Smooth muscle cell (in vitro differentiated cells): ENCODE measurements around the gene CYLD. TPM values are rescaled to one million over a fixed set of nuclear protein-coding genes. Genes with fewer than 3 reads are reported as not detected.

Experiments used
- DNase-seq: peaks from one replicate; lab custom pipeline; 2025; ENCODE audit not compliant: unreplicated experiment; lab: John Stamatoyannopoulos, UW
- H2AFZ ChIP-seq: fragments of 200-600 bp; sonication (generic); 2 replicates; pipeline ENCODE4 v1.6.0; 2016; ENCODE audit warnings: antibody characterized with exemption, low read depth, mild to moderate bottlenecking
- H3F3A ChIP-seq: fragments of 200-600 bp; sonication (generic); 2 replicates; pipeline ENCODE4 v1.6.0; 2017; ENCODE audit warnings: antibody characterized with exemption, low read depth
- H3K27ac ChIP-seq: fragments of 200-600 bp; sonication (generic); 2 replicates; pipeline ENCODE4 v1.5.1; 2016; ENCODE audit warnings: low read depth, mild to moderate bottlenecking
- H3K27me3 ChIP-seq: fragments of 200-600 bp; sonication (generic); 2 replicates; pipeline ENCODE4 v1.6.1; 2016; ENCODE audit warnings: low read depth, mild to moderate bottlenecking
- H3K36me3 ChIP-seq: fragments of 200-600 bp; sonication (generic); 2 replicates; pipeline ENCODE4 v1.5.1; 2016; ENCODE audit warnings: low read depth
- H3K4me1 ChIP-seq: fragments of 200-600 bp; sonication (generic); 2 replicates; pipeline ENCODE4 v1.5.1; 2016; ENCODE audit warnings: low read depth
- H3K4me2 ChIP-seq: fragments of 200-600 bp; sonication (generic); 2 replicates; pipeline ENCODE4 v1.6.0; 2016; ENCODE audit warnings: mild to moderate bottlenecking
- H3K4me3 ChIP-seq: fragments of 200-600 bp; sonication (generic); 2 replicates; pipeline ENCODE4 v1.5.1; 2016; ENCODE audit warnings: mild to moderate bottlenecking
- H3K79me2 ChIP-seq: fragments of 200-600 bp; sonication (generic); 2 replicates; pipeline ENCODE4 v1.6.0; 2016; ENCODE audit warnings: low read depth, mild to moderate bottlenecking
- H3K9ac ChIP-seq: fragments of 200-600 bp; sonication (generic); 2 replicates; pipeline ENCODE4 v1.6.0; 2016; ENCODE audit warnings: low read depth
- H3K9me3 ChIP-seq: fragments of 200-600 bp; sonication (generic); replicated peaks from 2 replicates; pipeline ENCODE4 v1.5.1; 2016; ENCODE audit warnings: low read depth
- H4K20me1 ChIP-seq: fragments of 200-600 bp; sonication (generic); 2 replicates; pipeline ENCODE4 v1.6.0; 2016; ENCODE audit warnings: low read depth
- WGBS: methylation state at CpG from one replicate; pipeline ENCODE4 v1.1.7; 2016; ENCODE audit warnings: low lambda C conversion rate; 5-methylcytosine and 5-hydroxymethylcytosine counted together
- polyA plus RNA-seq: library from polyadenylated mRNA; unstranded; fragments of >200 nt; fragmentation: Nextera tagmentation; extraction: Ambion mirVana; gene quantifications from 2 replicates; pipeline ENCODE4 v1.2.1, GENCODE V29; 2016
- total RNA-seq: library from RNA; depleted of rRNA; stranded (reverse); fragments of >200 nt; gene quantifications from 2 replicates; pipeline ENCODE4 v1.2.3, GENCODE V29; 2014
- TF ChIP-seq, protein P1 (sequence below): fragments of 200-600 bp; sonication (generic); IDR thresholded peaks from 2 replicates; pipeline ENCODE4 v1.5.1; 2017; ENCODE audit warnings: borderline replicate concordance, mild to moderate bottlenecking, antibody characterized with exemption; ENCODE audit not compliant: insufficient read depth, poor library complexity, severe bottlenecking

Gene CYLD
- total and polyA plus RNA-seq, 2 experiments from 2014 or later, result 11.3 to 13.8 TPM

DNA sequence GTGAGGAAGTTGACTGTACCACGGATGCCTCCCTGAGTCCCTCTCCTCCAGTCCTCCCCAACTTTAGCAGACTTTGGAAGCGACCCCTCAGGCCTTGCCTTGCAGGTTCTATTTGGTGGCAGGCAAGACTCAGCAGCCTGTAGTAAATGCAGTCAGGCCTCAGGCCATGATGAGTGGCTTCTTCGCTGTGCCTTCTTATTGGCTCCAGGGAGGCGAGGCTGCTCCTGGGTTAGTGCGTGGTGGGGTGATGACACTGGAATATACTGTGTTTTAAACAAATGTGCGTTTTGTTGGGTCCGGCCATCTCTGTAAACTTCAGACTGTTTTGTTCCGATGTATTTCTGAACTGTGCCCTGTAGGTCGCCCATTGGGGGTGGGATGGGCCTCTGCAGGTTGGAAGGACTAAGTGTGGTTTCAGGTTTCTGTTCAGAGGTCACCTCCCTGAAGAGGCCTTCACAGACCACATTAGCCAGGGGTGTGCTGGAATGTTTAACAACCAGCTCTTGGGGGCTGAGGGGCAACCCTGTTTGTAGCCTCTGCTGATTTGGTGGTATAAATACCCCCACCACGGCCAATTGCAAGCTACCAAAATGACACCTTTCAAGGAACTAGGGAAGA is 62.5 kb downstream of the CYLD start:
- no peaks in the 10 kb centered on the region for H3K79me2 ChIP-seq
- no peak overlapping the region for H3K4me3 ChIP-seq
- no peaks in the 10 kb centered on the region for H4K20me1 ChIP-seq
- no peaks in the 10 kb centered on the region for H3K9me3 ChIP-seq
- no peaks in the 10 kb centered on the region for H3F3A ChIP-seq
- H3K9ac ChIP-seq, result no peak overlapping the region
- H3K27ac ChIP-seq, result no peak overlapping the region
- peaks cover 3% of the 10 kb centered on the region for H3K4me1 ChIP-seq
- no peaks in the 10 kb centered on the region for H3K27me3 ChIP-seq
- no peaks in the 10 kb centered on the region for H3K36me3 ChIP-seq
- TF ChIP-seq, protein P1, sequence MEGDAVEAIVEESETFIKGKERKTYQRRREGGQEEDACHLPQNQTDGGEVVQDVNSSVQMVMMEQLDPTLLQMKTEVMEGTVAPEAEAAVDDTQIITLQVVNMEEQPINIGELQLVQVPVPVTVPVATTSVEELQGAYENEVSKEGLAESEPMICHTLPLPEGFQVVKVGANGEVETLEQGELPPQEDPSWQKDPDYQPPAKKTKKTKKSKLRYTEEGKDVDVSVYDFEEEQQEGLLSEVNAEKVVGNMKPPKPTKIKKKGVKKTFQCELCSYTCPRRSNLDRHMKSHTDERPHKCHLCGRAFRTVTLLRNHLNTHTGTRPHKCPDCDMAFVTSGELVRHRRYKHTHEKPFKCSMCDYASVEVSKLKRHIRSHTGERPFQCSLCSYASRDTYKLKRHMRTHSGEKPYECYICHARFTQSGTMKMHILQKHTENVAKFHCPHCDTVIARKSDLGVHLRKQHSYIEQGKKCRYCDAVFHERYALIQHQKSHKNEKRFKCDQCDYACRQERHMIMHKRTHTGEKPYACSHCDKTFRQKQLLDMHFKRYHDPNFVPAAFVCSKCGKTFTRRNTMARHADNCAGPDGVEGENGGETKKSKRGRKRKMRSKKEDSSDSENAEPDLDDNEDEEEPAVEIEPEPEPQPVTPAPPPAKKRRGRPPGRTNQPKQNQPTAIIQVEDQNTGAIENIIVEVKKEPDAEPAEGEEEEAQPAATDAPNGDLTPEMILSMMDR, result no peak
- no peak for DNase-seq
- 92% methylated on average over 10 of the region's 10 CpGs for WGBS
- H3K4me2 ChIP-seq, result no peak overlapping the region
- no peak overlapping the region for H2AFZ ChIP-seq

DNA sequence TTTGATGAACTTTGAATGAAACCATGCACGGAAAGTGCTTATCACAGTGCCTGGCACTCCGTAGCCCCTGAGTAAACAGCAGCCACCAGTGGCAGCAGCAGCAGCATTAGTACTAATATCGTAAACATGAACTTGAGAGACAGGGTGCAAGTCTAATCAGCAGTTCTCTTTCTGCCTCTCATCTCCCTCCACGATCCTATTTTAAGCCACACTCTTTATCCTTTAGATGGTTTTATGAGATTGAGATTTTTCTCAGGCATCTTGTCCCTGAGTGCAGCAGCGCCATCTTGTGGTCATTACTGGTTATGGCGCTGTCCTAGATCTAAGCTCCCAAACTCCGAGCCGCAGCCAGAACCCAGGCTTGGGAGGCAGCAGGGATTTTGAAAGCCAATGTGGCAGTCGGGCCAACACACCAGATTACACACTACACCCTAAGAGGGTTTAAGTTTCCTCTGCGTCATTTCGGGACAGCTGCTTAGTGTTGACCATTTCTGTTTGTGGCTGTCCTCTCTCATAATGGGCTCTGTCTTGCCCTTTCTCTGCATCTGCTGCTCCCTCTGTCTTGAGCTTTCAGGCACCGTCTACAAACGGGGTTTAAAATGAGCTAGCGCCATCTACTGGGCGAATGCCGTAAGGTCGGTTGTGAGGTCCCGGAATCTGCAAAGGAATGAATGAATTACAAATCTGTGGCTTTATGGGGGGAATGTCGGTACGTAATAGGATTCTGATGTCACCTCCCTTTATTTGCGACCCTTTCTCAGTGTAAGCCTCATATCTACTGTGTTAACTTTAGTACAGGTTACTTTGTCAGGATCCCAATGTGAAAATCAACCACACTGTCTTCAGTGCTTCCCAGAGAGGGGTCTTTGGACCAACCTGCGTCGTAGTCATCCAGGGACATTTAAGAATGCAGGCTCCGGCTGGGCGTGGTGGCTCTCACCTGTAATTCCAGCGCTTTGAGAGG is 64.5 kb downstream of the CYLD start:
- no peak overlapping the region for H3K27ac ChIP-seq

DNA sequence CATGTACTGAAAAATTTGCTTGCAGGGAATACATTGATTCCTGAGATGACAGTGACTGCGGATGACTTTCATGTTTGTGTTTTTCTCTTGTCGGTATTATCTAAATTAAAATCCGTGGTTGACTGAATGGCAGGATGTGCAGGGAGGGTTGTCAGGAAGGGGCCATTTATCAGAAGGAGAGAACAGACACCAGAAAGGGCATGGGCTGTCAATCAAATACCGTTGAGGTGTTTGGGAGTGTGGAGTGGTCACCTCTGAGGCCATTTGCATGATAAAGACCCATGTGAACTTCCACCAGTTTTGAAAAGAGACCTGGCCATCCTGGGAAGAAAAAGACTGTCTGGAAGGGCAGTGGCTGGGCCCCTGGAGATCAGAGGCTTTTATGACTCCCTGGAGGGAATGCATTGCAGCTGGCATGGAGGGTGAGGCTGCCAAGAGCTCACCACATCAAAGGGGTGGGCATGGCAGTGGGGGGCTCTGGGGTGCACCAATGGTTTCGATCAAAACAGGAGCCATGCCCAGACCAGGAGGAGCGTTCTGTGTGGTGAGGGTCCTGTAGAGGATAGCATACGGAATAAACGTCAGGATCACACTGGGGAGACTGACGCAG is 67.1 kb downstream of the CYLD start:
- no peaks in the 10 kb centered on the region for H3K9me3 ChIP-seq
- H3F3A ChIP-seq, result no peaks in the 10 kb centered on the region
- no peak for DNase-seq
- TF ChIP-seq, protein P1, result no peak
- no peaks in the 10 kb centered on the region for H3K4me1 ChIP-seq
- H3K36me3 ChIP-seq, result no peaks in the 10 kb centered on the region
- H3K27me3 ChIP-seq, result no peaks in the 10 kb centered on the region
- 76% methylated on average over 9 of the region's 9 CpGs for WGBS
- no peak overlapping the region for H3K9ac ChIP-seq
- H3K79me2 ChIP-seq, result no peaks in the 10 kb centered on the region
- no peak overlapping the region for H3K4me3 ChIP-seq
- H3K27ac ChIP-seq, result no peak overlapping the region
- H4K20me1 ChIP-seq, result no peaks in the 10 kb centered on the region
- no peak overlapping the region for H3K4me2 ChIP-seq
- no peak overlapping the region for H2AFZ ChIP-seq

More for the DNA sequence above, 64.5 kb downstream of the CYLD start:
- Histone ChIP-seq H3K9ac (no peak overlapping the region), H3K4me3 (peak overlapping the region; percentile 47), H3K4me2 (peak overlapping the region; percentile 80), H3K4me1 (no peaks in the 10 kb centered on the region), H3K79me2 (no peaks in the 10 kb centered on the region), H4K20me1 (no peaks in the 10 kb centered on the region), H3K36me3 (no peaks in the 10 kb centered on the region), H3F3A (no peaks in the 10 kb centered on the region), H3K9me3 (no peaks in the 10 kb centered on the region), H3K27me3 (no peaks in the 10 kb centered on the region), H2AFZ (peak overlapping the region; percentile 80)
- TF ChIP-seq, protein P1, result peak; percentile 73
- 12% methylated on average over 26 of the region's 26 CpGs for WGBS
- peak; percentile 91 for DNase-seq
